CD4-positive, alpha-beta T cell treated with Interleukin-6 at 100 ng/mL for 8 hours (primary cell): ENCODE data around the gene CACNA2D4.

Experiments used
- DNase-seq: peaks from one replicate; pipeline ENCODE4 v3.0.0-alpha.2; 2020; ENCODE audit warnings: mixed read lengths, low spot score

CACNA2D4 gene

GRCh38 chr12:1918884-1919236 lies 408 bp upstream of the CACNA2D4 start:
- no peak for DNase-seq

GRCh38 chr12:1917172-1918070 lies 1.0 kb downstream of the CACNA2D4 start:
- no peak for DNase-seq

GRCh38 chr12:1916371-1917171 lies 1.9 kb downstream of the CACNA2D4 start:
- DNase-seq, result no peak

GRCh38 chr12:1915082-1915968 lies 3.1 kb downstream of the CACNA2D4 start:
- DNase-seq, result peak; percentile 45

GRCh38 chr12:1914114-1914911 lies 4.1 kb downstream of the CACNA2D4 start:
- no peak for DNase-seq

GRCh38 chr12:1913377-1914113 lies 4.9 kb downstream of the CACNA2D4 start:
- no peak for DNase-seq

- no peak for DNase-seq
Observed at GRCh38 chr12:1912580-1913376, 5.7 kb downstream of the CACNA2D4 start.

- no peak for DNase-seq
Observed at GRCh38 chr12:1911598-1912575, 6.6 kb downstream of the CACNA2D4 start.

GRCh38 chr12:1910468-1910867 lies 8.0 kb downstream of the CACNA2D4 start:
- DNase-seq, result no peak

- no peak for DNase-seq
Observed at GRCh38 chr12:1908758-1909157, 9.7 kb downstream of the CACNA2D4 start.

GRCh38 chr12:1907652-1908611 lies 10.5 kb downstream of the CACNA2D4 start:
- no peak for DNase-seq

- no peak for DNase-seq
Observed at GRCh38 chr12:1906579-1906978, 11.9 kb downstream of the CACNA2D4 start.

- no peak for DNase-seq
Observed at GRCh38 chr12:1904875-1905274, 13.6 kb downstream of the CACNA2D4 start.

- DNase-seq, result no peak
Observed at GRCh38 chr12:1896964-1897363, 21.5 kb downstream of the CACNA2D4 start.

GRCh38 chr12:1890810-1891209 lies 27.6 kb downstream of the CACNA2D4 start:
- no peak for DNase-seq

GRCh38 chr12:1890119-1890703 lies 28.2 kb downstream of the CACNA2D4 start:
- DNase-seq, result no peak

- DNase-seq, result no peak
Observed at GRCh38 chr12:1888923-1889322, 29.5 kb downstream of the CACNA2D4 start.
